IMR-90 (cell line): Measurements from ENCODE around the gene ST3GAL5. TPM values are rescaled to one million over a fixed set of nuclear protein-coding genes. Genes with fewer than 3 reads are reported as not detected.

ENCODE experiments used
- ATAC-seq: fragments of 200-7000 bp; cut with Tn5 transposase; 2 replicates; pipeline ENCODE4 v1.9.1; 2020; ENCODE audit warnings: low read depth, mild to moderate bottlenecking, moderate library complexity
- BruUV-seq: library from RNA; stranded (reverse); fragments of 400-500 nt; replicated peaks from 2 replicates; lab custom pipeline; 2021; lab: Mats Ljungman, UMichigan
- CTCF ChIA-PET: fragments of 300-600 bp; formaldehyde crosslinking; extraction: SDS; loops from one replicate; lab custom pipeline; 2021; ENCODE audit warnings: antibody characterized with exemption; lab: Yijun Ruan, JAX
- POLR2A ChIA-PET: fragments of 300-600 bp; sonication (Branson Sonifier 250); formaldehyde crosslinking; loops from one replicate; lab custom pipeline; 2022; ENCODE audit warnings: antibody characterized with exemption; ENCODE audit not compliant: unreplicated experiment; lab: Charles Lee
- DNase-seq: peaks from one replicate; pipeline ENCODE4 v3.0.0; 2013
- H2AFZ ChIP-seq: replicated peaks from 2 replicates; pipeline ENCODE3; 2013; ENCODE audit warnings: low read length, mild to moderate bottlenecking; ENCODE audit not compliant: poor library complexity
- H2AK5ac ChIP-seq: 2 replicates; pipeline ENCODE4 v1.6.1; 2013; ENCODE audit warnings: low read depth, low read length, inconsistent platforms
- H2AK9ac ChIP-seq: replicated peaks from 2 replicates; pipeline ENCODE3; 2013; ENCODE audit warnings: mild to moderate bottlenecking, low read depth, low read length, moderate library complexity; ENCODE audit not compliant: poor library complexity
- H2BK120ac ChIP-seq: 2 replicates; pipeline ENCODE4 v1.6.1; 2013; ENCODE audit warnings: low read depth, low read length, inconsistent platforms
- H2BK15ac ChIP-seq: 3 replicates; pipeline ENCODE4 v1.6.1; 2013; ENCODE audit warnings: low read depth, low read length, inconsistent platforms
- H2BK20ac ChIP-seq: 2 replicates; pipeline ENCODE4 v1.6.1; 2013; ENCODE audit warnings: low read depth, mild to moderate bottlenecking, inconsistent platforms, low read length, moderate library complexity
- H2BK5ac ChIP-seq: 2 replicates; pipeline ENCODE4 v1.6.1; 2013; ENCODE audit warnings: mild to moderate bottlenecking, low read depth, low read length, inconsistent platforms; ENCODE audit not compliant: poor library complexity, severe bottlenecking
- H3K14ac ChIP-seq: replicated peaks from 2 replicates; pipeline ENCODE4 v1.6.1; 2013; ENCODE audit warnings: low read depth, low read length, inconsistent platforms
- H3K18ac ChIP-seq: 2 replicates; pipeline ENCODE4 v1.6.1; 2013; ENCODE audit warnings: low read depth, low read length, control low read depth
- H3K23ac ChIP-seq: 2 replicates; pipeline ENCODE4 v1.6.1; 2013; ENCODE audit warnings: low read depth, low read length, inconsistent platforms
- H3K27ac ChIP-seq: 2 replicates; pipeline ENCODE4 v1.5.1; 2013; ENCODE audit warnings: mild to moderate bottlenecking, control low read depth, low read length; ENCODE audit not compliant: insufficient read depth
- H3K27me3 ChIP-seq: 2 replicates; pipeline ENCODE4 v1.6.1; 2013; ENCODE audit warnings: low read length; ENCODE audit not compliant: control insufficient read depth, insufficient read depth
- H3K36me3 ChIP-seq: 2 replicates; pipeline ENCODE4 v1.6.1; 2013; ENCODE audit warnings: low read length, mixed read lengths; ENCODE audit not compliant: control insufficient read depth, insufficient read depth
- H3K4ac ChIP-seq: 2 replicates; pipeline ENCODE4 v1.6.1; 2013; ENCODE audit warnings: low read depth, low read length, inconsistent platforms
- H3K4me1 ChIP-seq: 2 replicates; pipeline ENCODE4 v1.6.1; 2013; ENCODE audit warnings: low read length, mixed read lengths; ENCODE audit not compliant: control insufficient read depth, insufficient read depth
- H3K4me2 ChIP-seq: 2 replicates; pipeline ENCODE4 v1.6.1; 2013; ENCODE audit warnings: low read depth, mild to moderate bottlenecking, control low read depth, low read length, moderate library complexity
- H3K4me3 ChIP-seq: 2 replicates; pipeline ENCODE4 v1.5.1; 2013; ENCODE audit warnings: low read depth, mild to moderate bottlenecking, control low read depth, low read length, moderate library complexity; ENCODE audit not compliant: insufficient read depth
- H3K56ac ChIP-seq: 2 replicates; pipeline ENCODE4 v1.6.1; 2013; ENCODE audit warnings: low read length, inconsistent platforms; ENCODE audit not compliant: insufficient read depth; ENCODE audit errors: extremely low read depth
- H3K79me1 ChIP-seq, 2 experiments: 2 replicates each; pipeline ENCODE4 v1.6.1; 2013; ENCODE audit warnings: low read length in 2 of 2, inconsistent platforms in 1 of 2, low read depth in 1 of 2
- H3K9ac ChIP-seq: 2 replicates; pipeline ENCODE4 v1.6.1; 2013; ENCODE audit warnings: low read depth, low read length, control low read depth
- H3K9me1 ChIP-seq: 2 replicates; pipeline ENCODE4 v1.6.1; 2013; ENCODE audit warnings: low read length, inconsistent platforms; ENCODE audit not compliant: insufficient read depth
- H3K9me3 ChIP-seq: 2 replicates; pipeline ENCODE4 v1.6.1; 2013; ENCODE audit warnings: low read length; ENCODE audit not compliant: control insufficient read depth, insufficient read depth
- H4K20me1 ChIP-seq: 2 replicates; pipeline ENCODE4 v1.6.1; 2013; ENCODE audit warnings: low read length, inconsistent platforms; ENCODE audit not compliant: insufficient read depth
- H4K5ac ChIP-seq: 2 replicates; pipeline ENCODE4 v1.6.1; 2013; ENCODE audit warnings: mild to moderate bottlenecking, low read depth, low read length, control low read depth
- H4K8ac ChIP-seq, 2 experiments: 2 replicates each; pipeline ENCODE4 v1.6.1; 2013; ENCODE audit warnings: low read depth in 2 of 2, low read length in 2 of 2, control low read depth in 1 of 2, inconsistent platforms in 1 of 2
- H4K91ac ChIP-seq: 2 replicates; pipeline ENCODE4 v1.6.1; 2013; ENCODE audit warnings: low read depth, low read length, inconsistent platforms; ENCODE audit not compliant: insufficient read depth
- BHLHE40 ChIP-seq: fragments of 150-350 bp; IDR thresholded peaks from 2 replicates; pipeline ENCODE4 v1.6.1; 2016; ENCODE audit warnings: mild to moderate bottlenecking, low read depth, low read length
- CEBPB ChIP-seq: IDR thresholded peaks from 2 replicates; pipeline ENCODE4 v1.6.1; 2012; ENCODE audit warnings: low read depth, low read length, improper control_type of control experiment
- CHD1 ChIP-seq: IDR thresholded peaks from 2 replicates; pipeline ENCODE4 v1.6.1; 2012; ENCODE audit warnings: low read depth, low read length, improper control_type of control experiment
- CTCF ChIP-seq: conservative IDR thresholded peaks from 2 replicates; pipeline ENCODE4 v1.5.1; 2012; ENCODE audit warnings: mild to moderate bottlenecking, low read depth, low read length, improper control_type of control experiment
- FOS ChIP-seq: fragments of 150-350 bp; IDR thresholded peaks from 2 replicates; pipeline ENCODE4 v1.6.1; 2016; ENCODE audit warnings: low read depth, low read length
- MAFK ChIP-seq: IDR thresholded peaks from 2 replicates; pipeline ENCODE4 v1.6.1; 2012; ENCODE audit warnings: low read depth, low read length, improper control_type of control experiment
- MAZ ChIP-seq: IDR thresholded peaks from 2 replicates; pipeline ENCODE4 v1.6.1; 2012; ENCODE audit warnings: low read depth, mild to moderate bottlenecking, low read length, improper control_type of control experiment, moderate library complexity, borderline replicate concordance
- MXI1 ChIP-seq: IDR thresholded peaks from 2 replicates; pipeline ENCODE4 v1.6.1; 2012; ENCODE audit warnings: low read depth, mild to moderate bottlenecking, low read length, moderate library complexity, borderline replicate concordance
- NFE2L2 ChIP-seq: fragments of 150-350 bp; IDR thresholded peaks from 2 replicates; pipeline ENCODE4 v1.6.1; 2016; ENCODE audit warnings: low read depth, mild to moderate bottlenecking, low read length
- POLR2A ChIP-seq: IDR thresholded peaks from 2 replicates; pipeline ENCODE4 v1.6.1; 2012; ENCODE audit warnings: mild to moderate bottlenecking, low read depth, low read length
- RAD21 ChIP-seq: IDR thresholded peaks from 2 replicates; pipeline ENCODE4 v1.6.1; 2012; ENCODE audit warnings: low read length, improper control_type of control experiment
- RCOR1 ChIP-seq: IDR thresholded peaks from 2 replicates; pipeline ENCODE4 v1.6.1; 2012; ENCODE audit warnings: mild to moderate bottlenecking, low read length, improper control_type of control experiment; ENCODE audit not compliant: insufficient replicate concordance
- RFX5 ChIP-seq: IDR thresholded peaks from 2 replicates; pipeline ENCODE4 v1.8.0; 2012; ENCODE audit warnings: low read depth, mild to moderate bottlenecking, low read length, moderate library complexity
- SMC3 ChIP-seq: fragments of 150-350 bp; IDR thresholded peaks from 2 replicates; pipeline ENCODE4 v1.6.1; 2016; ENCODE audit warnings: low read depth, mild to moderate bottlenecking, antibody characterized with exemption, low read length, moderate library complexity
- WGBS, 2 experiments: methylation state at CpG; one replicate each; pipeline versions ENCODE4 v1.1.5 to v1.1.7; 2013; ENCODE audit warnings: missing lambda C conversion rate in 2 of 2; ENCODE audit not compliant: insufficient read length in 1 of 2; ENCODE audit errors: extremely low coverage in 2 of 2; 5-methylcytosine and 5-hydroxymethylcytosine counted together
- dilution Hi-C: fragments of 300-500 bp; cut with HindIII; formaldehyde crosslinking; loops from one replicate; pipeline ENCODE4 v1.14.3; 2018; ENCODE audit warnings: low sequenced_read_pairs; ENCODE audit not compliant: unreplicated experiment
- in situ Hi-C: fragments of 300-500 bp; cut with MboI; formaldehyde crosslinking; loops from 3 replicates; pipeline ENCODE4 v1.14.3; 2019; ENCODE audit warnings: low sequenced_read_pairs, inconsistent platforms, mixed read lengths
- intact Hi-C: fragments of 100-400 bp; cut with micrococcal nuclease; formaldehyde crosslinking; loops from 2 replicates; pipeline ENCODE4 v1.10.0; 2022
- polyA plus RNA-seq, 3 experiments: library from polyadenylated mRNA; depleted of rRNA; stranded (reverse); fragments of >200 nt; gene quantifications; 2 replicates each; pipeline ENCODE4 v1.2.3, GENCODE V29; 2012; ENCODE audit warnings: low replicate concordance in 1 of 3
- total RNA-seq: library from RNA; depleted of rRNA; stranded (reverse); fragments of >200 nt; gene quantifications from 2 replicates; pipeline ENCODE4 v1.2.3, GENCODE V29; 2012
- TF ChIP-seq, protein P1 (sequence below): fragments of 150-350 bp; IDR thresholded peaks from 2 replicates; pipeline ENCODE4 v1.6.1; 2017; ENCODE audit warnings: mild to moderate bottlenecking, antibody characterized with exemption, low read length, low read depth
- TF ChIP-seq, protein P2 (sequence below): fragments of 150-350 bp; IDR thresholded peaks from 2 replicates; pipeline ENCODE4 v1.6.1; 2016; ENCODE audit warnings: low read depth, mild to moderate bottlenecking, low read length, moderate library complexity, borderline replicate concordance

The ST3GAL5 gene
- total and polyA plus RNA-seq, 2 of the 4 experiments (the other 2 are of a cell fraction) = 16.8 to 21.0 TPM

- ATAC-seq = no peak
- peaks cover 4% of the 10 kb centered on the region for H3K36me3 ChIP-seq
- H3K9ac ChIP-seq = no peak overlapping the region
- TF ChIP-seq MAFK = no peak
- no peak for TF ChIP-seq RCOR1
- TF ChIP-seq, protein P1, sequence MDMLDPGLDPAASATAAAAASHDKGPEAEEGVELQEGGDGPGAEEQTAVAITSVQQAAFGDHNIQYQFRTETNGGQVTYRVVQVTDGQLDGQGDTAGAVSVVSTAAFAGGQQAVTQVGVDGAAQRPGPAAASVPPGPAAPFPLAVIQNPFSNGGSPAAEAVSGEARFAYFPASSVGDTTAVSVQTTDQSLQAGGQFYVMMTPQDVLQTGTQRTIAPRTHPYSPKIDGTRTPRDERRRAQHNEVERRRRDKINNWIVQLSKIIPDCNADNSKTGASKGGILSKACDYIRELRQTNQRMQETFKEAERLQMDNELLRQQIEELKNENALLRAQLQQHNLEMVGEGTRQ = no peak
- no peak for TF ChIP-seq CTCF
- TF ChIP-seq RFX5 = no peak
- no peak for TF ChIP-seq BHLHE40
- no peak for TF ChIP-seq MAZ
- TF ChIP-seq POLR2A = no peak
- TF ChIP-seq CEBPB = no peak
- TF ChIP-seq RAD21 = no peak
- TF ChIP-seq FOS = no peak
- no peak for TF ChIP-seq NFE2L2
- no peak for TF ChIP-seq SMC3
- TF ChIP-seq MXI1 = no peak
- no peak for TF ChIP-seq CHD1
- TF ChIP-seq, protein P2, sequence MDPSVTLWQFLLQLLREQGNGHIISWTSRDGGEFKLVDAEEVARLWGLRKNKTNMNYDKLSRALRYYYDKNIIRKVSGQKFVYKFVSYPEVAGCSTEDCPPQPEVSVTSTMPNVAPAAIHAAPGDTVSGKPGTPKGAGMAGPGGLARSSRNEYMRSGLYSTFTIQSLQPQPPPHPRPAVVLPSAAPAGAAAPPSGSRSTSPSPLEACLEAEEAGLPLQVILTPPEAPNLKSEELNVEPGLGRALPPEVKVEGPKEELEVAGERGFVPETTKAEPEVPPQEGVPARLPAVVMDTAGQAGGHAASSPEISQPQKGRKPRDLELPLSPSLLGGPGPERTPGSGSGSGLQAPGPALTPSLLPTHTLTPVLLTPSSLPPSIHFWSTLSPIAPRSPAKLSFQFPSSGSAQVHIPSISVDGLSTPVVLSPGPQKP = no peak
- no peak overlapping the region for H4K91ac ChIP-seq
- H2BK15ac ChIP-seq = no peak overlapping the region
- no peak overlapping the region for H2BK5ac ChIP-seq
- no peak overlapping the region for H2AFZ ChIP-seq
- H3K18ac ChIP-seq = no peak overlapping the region
- no peak overlapping the region for H3K4me3 ChIP-seq
- H3K4ac ChIP-seq = no peak overlapping the region
- in situ Hi-C loops = no loop called here
- DNase-seq = no peak
- no peak overlapping the region for H3K56ac ChIP-seq
- H2AK9ac ChIP-seq = no peak overlapping the region
- no peaks in the 10 kb centered on the region for H3K27me3 ChIP-seq
- dilution Hi-C loops = no loop called here
- H3K4me1 ChIP-seq = no peaks in the 10 kb centered on the region
- no peaks in the 10 kb centered on the region for H3K9me3 ChIP-seq
- WGBS, 2 experiments = 96% methylated on average over 5 of the region's 9 CpGs; no CpG with 5 or more reads in 1 of the 2 experiments
- H4K5ac ChIP-seq = no peak overlapping the region
- H2AK5ac ChIP-seq = no peak overlapping the region
- POLR2A ChIA-PET = no interaction called here
- no peak overlapping the region for H3K23ac ChIP-seq
- no peak overlapping the region for H4K8ac ChIP-seq
- intact Hi-C loops = no loop called here
- no TSS peak for BruUV-seq
- H3K27ac ChIP-seq = no peak overlapping the region
- H4K20me1 ChIP-seq = no peaks in the 10 kb centered on the region
- H3K14ac ChIP-seq = no peak overlapping the region
- no peaks in the 10 kb centered on the region for H3K79me1 ChIP-seq
- CTCF ChIA-PET = interaction anchor here (0.9 kb wide), 1 partner anchor 47 kb away, joined by 3 read pairs; no protein-coding TSS in a partner anchor
- H3K4me2 ChIP-seq = no peak overlapping the region
- H3K9me1 ChIP-seq = no peaks in the 10 kb centered on the region; the same call in 1 of the 2 replicates
- no peak overlapping the region for H2BK120ac ChIP-seq
- no peak overlapping the region for H2BK20ac ChIP-seq
Observed at GRCh38 chr2:85840091-85840490, 48.7 kb downstream of the ST3GAL5 start.
